GM20431 (cell line): ENCODE data around the gene SARS1.
"Not testable (repeated sequence)": the region's sequence is repeated elsewhere in the genome, so short reads cannot be mapped to it uniquely, and the experiment has no call there.

ENCODE experiments used
- in situ Hi-C: fragments of 300-500 bp; cut with MseI, MboI; formaldehyde crosslinking; loops from one replicate; pipeline ENCODE4 v1.15.0; 2020; ENCODE audit warnings: low sequenced_read_pairs; ENCODE audit not compliant: unreplicated experiment

The SARS1 gene

GRCh38 chr1:109283748-109284600, 70.3 kb downstream of the SARS1 start:
- in situ Hi-C loops = loop anchor here (5.0 kb wide), 1 partner anchor 118 kb away; no protein-coding TSS in a partner anchor

- in situ Hi-C loops = not testable (repeated sequence)
Observed at GRCh38 chr1:109286762-109287161, 73.0 kb downstream of the SARS1 start.
